DMS79 treated with DMSO at 0.1 percent for 48 hours (cell line): ENCODE data around the gene NKD1.

Source experiments
- DNase-seq: peaks from one replicate; lab custom pipeline; 2025; lab: John Stamatoyannopoulos, UW

Gene NKD1

DNA sequence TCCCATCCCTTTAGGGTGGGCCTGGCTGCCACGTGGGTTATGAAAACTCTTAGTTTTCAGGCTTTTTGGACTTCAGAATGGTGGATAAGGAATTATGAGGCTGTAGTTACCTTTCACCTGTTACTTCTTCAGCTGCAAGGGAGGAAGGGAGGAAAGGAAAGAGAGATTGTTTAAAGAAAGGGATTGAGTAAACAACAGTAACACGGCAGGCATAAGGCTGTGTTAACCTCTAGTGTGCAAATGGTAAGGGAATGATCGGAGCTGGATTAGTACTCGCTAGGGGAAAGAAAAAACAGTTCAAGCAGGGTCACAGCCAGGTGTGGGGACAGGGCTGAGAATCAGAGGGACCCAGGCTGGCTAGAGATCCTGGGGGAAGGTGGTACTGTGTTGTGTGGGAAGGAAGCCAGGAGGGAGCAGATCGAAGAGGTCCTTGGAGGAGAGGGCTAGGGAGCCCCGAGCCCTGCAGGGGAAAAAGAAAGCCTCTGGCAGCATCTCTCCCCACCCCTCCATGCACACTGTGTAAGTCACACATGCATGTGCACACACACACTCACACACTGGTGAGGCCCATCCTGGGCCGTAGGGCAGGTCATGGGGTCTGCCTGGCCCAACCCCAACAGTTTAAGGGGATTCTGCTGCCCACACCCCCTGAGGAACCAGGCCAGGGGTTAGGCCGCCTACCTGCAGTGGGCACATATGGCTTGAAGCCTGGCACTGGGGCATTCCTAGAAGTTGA, 83.2 kb downstream of the NKD1 start:
- DNase-seq = no peak

DNA sequence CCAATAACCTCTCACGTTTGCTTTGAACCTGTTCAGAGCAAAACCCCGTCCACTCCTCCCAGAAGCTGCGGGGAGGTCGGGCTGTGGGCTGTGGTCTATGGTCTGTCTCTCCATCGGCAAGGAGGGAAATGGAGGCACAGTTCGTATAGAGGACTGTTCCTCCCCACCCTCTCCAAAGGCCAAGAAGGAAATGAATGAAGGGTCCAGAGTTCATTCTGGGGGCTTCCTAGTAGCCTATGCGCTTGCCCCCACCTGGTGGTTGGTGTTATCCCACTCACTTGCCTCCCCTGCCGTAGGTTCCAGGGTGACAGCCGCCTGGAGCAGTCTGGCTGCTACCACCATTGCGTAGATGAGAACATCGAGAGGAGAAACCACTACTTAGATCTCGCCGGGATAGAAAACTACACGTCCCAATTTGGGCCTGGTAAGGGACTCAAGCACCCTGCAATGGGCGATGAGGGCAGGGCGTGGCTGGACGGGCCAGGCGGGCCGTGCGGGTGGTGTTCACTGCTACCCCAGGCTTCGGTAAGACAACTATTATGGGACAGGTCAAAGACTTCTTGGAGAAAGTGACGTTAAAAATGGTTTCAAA, 83.9 kb downstream of the NKD1 start:
- DNase-seq = no peak

DNA sequence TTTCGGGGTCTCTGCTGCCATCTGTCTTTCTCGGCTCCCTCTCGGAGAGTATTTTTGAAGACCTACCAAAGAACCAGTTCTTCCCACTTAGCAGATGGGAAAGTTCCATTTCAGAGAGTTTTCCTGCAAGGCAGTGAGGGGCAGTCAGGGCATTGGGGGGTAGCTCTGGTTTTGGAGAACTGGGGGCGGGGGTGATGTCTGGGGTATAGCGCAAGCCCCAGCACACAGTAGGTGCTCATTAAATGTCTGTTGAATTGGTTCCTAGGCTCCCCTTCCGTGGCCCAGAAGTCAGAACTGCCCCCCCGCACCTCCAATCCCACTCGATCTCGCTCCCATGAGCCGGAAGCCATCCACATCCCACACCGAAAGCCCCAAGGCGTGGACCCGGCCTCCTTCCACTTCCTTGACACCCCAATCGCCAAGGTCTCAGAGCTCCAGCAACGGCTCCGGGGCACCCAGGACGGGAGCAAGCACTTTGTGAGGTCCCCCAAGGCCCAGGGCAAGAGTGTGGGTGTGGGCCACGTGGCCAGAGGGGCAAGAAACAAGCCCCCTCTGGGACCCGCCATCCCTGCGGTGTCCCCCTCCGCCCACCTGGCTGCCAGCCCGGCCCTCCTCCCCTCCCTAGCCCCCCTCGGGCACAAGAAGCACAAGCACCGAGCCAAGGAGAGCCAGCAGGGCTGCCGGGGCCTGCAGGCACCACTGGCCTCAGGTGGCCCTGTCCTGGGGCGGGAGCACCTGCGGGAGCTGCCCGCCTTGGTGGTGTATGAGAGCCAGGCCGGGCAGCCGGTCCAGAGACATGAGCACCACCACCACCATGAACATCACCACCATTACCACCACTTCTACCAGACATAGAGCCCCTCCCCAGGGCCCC, 85.0 kb downstream of the NKD1 start:
- no peak for DNase-seq

DNA sequence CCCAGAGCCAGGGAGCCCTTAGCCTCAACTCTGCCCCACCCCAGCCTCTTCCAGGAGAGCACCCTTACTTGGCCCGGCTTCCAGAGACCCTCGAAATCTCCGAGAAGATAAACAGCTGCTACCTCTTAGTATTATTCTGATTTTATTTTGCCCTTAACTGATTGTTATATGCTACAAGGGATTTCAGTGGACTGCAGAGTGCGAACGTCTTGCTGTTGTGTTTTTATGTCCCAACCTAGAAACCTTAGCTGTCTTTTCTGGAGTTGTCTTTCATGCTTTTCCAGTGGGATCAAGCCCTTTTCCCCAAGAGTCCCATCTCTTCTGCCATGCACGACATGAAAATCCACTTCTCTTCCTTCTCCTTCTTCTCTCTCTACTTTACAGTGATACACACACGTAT, 85.9 kb downstream of the NKD1 start:
- no peak for DNase-seq

DNA sequence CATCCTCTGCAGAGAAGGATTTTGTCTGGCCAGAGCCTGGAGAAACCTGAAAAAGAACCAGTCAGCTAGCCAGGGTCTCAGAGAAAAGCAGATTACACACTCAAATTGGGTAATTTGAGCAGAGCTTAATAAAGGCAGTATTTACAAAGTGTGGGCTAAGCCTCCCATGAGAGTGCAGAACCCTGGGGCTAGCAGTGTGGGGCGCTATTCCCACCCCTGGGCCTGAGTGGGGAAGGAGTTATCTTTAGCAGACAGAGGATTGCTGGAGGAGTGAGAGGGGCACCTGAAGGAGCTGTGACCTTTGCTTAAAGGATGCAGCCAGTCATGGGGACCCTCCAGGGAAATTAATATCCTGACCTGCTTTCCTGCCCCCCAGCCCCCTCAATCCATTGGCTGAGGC, 86.8 kb downstream of the NKD1 start:
- DNase-seq = no peak

DNA sequence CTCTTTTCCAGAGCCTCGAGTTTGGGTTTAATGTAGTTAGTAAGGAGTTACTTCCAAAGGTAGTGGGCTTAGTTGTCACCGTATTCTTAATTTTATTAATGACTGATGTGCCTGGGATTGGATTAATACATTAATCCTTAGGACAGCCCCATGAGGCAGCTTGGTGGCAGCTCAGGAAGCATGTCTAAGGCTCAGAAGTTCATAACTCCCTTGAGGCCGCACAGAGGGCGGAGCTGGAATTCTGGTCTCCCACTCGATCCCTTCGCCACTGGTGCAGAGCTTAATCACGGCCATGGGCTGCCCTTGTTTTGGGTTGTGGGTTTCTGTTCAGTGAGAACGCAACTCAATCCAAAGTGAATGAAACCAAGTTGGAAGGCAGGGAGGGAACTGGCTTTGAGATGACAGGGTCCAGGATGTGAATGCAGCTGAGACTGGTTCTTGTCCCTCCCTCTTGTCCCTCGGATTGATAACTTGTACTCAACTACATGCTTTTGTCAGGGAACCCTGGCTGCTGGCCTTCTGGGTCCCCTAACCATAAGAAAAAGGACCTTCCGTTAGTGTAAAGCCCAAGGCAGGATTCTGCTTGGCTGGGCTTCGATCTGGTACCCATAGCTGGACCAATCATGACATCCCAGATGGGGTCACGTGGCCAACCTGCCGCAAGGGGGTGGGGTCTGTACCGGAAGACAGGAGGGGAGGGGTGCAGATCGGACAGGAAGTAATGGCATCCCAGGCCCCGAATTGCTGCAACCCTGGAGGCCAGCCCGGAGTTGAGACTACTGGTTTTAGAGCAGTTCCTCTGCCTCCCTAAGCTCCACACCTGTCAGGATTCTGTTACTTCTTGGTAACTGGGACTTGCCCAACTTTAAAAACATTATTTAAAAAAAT, 87.6 kb downstream of the NKD1 start:
- no peak for DNase-seq

DNA sequence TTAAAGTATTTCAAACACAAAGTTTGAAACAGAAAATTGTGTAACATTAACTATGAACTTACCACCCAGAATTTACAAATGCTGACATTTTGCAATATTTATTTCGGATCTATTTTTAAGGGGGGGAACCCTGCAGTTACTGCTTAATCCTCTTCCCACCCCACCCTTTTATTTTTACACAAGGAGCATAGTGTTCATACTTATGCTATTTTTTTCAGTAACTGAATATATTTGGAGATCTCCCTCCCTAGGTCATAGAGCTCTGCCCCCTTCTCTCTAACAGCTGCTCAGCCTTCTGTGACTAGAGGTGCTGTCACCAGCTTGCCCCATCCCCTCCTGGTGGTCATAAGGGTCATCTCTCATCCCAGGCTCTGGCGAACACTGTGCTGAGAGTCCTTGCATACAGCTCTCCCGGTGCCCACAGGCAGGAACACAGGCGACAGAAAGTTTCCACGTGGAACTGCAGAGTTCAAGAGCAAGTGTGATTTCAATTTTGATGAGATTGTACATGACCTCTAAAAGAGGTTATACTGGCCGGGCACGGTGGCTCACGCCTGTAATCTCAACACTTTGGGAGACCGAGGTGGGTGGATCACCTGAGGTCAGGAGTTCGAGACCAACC, 88.7 kb downstream of the NKD1 start:
- DNase-seq = no peak

DNA sequence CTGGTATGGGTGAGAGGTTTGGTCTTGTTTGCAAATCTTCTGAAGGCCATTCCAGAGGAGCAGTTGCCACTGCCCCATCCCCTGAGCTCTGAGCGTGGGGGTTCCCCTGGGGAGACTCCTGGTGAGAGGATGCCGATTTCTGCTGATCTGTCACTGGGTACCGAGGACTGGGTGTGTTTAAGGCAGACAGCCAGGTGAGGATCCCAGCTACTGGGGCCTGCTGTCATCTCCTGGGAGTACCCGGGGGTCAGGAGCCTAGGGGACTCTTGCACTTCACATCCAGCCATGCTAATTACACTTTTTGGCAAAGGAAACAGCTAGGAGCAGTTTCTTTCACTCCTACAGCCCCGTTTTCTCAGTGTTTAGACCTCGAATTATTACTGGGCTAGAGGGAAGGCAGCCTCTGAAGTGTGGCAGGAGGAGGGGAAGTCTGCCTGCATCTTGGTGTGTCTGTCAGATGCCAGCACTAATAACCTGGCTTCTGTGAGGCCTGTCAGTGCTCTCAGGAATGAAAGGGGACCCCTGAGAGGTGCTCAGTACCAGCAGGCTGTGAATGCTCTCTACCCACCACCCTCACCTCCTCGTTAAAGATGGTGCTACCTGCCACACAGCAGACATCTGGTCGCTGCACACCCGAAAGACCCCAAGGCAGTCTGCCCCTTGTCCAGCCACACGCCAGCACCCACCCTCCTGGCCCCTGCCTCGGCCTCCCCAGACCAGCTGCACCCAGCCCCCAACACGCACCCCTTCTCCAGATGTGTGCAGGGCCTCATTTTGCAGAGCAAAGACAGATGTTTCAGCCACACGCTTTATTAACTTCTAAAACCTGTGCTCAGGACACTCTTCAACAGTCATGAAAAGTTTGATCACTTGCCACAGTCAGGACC, 89.8 kb downstream of the NKD1 start:
- no peak for DNase-seq

DNA sequence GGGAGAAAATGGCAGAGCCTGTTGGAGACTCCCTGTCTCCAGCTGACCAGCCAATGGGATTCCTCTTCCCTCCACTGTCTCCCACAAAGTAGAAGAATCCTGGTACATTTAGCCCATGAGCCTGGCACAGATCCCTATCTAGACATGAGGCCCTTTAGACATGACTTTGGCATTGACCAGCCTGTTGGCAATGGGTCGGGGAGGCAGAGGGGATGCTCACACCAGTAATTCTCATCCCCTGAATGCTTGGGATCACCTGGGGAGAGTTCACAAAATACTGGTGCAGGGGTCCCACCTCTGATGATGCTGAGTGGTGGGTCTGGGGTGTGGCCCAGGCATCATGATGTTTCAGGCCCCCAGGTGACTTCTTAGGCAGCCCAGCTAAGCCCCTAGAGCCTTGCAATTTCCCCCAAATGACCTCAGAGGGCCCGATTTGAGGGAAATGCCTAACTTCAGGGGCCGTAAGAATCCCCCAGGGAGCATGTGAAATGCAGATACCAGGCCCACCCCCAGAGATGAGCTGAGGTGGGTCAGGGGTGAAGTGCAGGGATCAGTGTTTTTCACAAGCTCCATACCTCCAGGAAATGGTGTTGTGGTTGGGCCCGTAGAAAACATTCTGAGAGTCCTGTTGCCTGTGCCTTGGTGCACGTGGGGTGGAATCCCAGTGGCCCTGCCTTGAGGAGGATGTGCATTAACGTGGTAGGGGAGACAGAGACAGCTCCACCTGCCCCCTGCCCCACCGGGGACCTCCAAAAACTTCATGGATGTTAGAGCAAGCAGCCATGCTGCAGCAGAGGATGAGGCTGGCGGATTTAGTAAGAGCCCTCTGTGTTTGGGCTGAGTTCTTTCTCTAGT, 90.8 kb downstream of the NKD1 start:
- DNase-seq = no peak

DNA sequence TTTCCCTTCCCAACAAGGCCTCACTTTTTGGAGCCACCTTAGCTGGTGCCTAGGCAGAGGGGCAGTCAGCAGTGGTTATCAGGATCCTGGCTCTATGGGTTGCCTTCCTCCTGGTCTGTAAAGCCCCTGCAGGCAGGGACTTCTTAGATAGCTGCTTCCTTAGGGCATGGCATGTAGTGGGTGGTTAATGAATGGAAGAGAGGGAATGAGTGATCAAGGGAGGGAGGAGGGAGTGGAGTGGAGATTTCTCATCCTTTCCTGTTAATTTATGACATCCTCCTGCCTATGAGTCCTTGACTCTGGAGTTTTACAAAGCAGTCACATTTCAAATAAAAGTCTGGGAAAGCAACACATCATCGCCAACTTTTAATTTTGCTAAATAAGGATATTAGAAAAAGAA, 92.2 kb downstream of the NKD1 start:
- no peak for DNase-seq

DNA sequence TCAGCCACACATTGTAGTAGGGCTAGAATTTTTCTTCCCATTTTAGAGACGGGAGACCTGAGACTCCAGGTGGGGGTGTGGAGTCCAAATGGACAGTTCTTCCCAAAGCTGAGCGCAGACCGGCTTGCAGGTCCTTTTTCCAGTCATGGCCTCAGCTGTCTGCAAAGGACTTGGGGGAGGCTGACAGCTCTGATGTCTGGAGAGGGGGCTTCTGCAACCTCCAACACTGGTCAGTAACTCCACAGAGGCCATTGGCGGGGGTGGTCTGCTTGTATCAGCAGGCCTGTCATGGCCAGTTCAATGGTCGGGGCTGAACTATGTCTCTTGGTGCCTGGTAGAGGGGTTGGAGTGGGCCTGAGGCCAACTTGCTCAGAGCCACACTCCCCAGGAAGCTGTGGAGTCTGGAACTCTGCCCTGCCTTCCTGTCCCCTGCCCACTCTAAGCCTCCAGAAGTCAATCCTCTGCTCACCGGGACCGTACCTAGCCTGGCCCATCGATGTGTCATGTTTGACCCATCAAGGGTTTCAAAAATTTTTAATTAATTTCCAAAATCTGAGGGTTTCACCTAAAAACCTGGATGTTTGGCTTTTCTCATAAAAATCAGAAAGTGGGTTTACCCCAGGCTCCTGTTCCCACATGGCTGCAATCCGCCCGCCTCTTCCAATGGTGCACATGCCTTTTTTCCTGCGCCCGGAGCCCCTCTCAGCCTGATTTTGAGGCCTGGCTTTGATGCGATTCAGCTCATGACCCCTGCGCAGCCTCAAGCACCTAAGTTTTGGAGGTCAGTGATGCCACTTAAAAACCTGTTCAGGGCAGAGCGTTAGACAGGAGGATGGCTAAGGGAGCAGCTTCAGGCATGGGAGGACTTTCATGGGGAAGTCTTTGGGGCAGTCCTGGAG, 93.0 kb downstream of the NKD1 start:
- DNase-seq = no peak

DNA sequence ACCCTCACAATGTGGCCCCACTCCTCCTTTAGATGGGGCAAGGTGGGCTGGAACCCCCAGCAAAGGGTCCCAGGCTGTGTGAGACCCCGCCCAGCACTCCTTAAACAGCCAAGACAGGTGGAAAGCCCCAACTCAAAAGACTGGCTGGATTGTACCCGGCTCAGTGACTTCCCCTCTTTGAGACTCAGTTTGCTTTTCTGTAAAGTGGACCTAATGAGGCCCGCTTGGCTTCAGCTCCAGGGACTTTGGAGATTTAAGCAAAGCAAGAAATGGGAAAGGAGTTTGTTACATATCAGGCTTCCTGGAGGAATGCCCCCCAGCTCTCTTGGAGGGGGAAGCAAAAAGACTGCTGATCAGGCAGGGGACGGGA, 93.6 kb downstream of the NKD1 start:
- DNase-seq = no peak

DNA sequence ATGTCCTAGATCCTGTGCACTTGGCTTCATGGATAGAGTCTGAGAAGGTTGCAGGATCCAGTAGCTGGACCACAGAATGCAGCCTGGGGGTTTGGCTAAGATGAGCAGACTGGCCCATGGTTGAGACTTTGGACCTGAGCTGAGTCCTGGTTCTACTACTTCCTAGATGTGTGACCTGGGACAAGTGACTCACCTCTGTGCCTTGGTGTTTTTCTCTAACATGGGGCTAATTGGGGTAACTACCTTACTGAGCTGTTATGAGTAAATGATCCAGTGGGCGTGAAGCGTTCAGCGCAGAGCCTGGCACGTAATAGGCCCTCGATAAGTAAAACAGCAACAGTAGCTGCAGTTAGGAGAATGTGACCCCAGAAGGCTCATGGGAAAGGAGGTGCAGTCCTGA, 94.2 kb downstream of the NKD1 start:
- no peak for DNase-seq

DNA sequence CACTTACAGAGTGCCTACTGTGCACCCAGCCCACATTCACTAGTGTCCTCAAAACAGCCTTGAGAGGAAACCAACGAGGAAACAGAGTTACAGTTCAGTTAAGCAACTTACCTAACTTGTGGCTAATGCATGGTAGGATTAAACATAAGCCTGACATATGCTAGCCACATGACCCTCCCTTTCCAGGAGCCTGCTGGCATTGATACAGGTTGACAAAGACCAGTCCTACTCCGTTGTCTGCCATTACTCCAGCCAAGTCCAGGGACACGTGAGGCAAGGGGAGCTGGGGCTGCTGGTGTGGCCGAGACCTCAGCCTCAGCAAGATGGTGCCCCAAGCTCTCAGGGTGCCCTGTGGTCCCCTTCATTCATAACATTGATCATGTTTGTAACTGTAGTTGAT, 95.0 kb downstream of the NKD1 start:
- no peak for DNase-seq

DNA sequence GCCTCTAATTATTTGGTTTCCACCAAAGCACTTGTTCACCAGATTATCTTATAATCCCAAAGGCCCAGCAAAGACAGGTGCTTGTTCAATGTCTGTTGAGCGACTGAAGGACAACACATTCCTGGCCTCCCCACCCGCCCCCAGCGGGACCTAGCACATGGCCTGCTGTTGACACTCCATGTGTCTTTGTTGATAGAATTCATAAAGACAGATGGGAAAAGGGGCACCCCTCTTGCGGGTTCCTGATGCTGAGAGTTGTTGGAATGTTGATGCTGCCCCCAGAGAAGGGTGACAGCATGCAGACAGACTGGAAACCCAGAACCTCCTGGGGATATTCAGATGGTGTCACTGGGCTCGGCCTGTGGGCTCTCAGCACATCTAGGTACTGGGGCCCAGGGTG, 96.0 kb downstream of the NKD1 start:
- DNase-seq = no peak

DNA sequence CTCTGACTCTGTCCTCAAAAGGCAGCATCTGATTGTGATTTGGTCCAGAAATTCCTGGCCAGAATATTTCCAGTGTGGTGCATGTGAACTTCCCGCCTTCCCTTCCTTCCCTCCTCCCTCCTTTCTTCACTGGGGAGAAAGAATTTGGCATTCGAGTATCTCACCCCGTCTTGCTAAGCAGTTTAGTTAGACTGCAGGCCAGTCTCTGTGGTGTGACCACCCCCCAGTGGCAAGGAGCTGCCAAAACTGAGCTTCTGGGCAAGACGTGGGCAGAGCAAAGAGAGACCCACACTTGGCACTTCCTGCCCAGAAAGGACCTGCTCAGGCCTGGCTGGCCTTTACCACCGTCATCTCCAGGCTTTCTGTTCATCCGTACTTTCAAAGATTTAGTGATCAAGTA, 96.5 kb downstream of the NKD1 start:
- DNase-seq = no peak

DNA sequence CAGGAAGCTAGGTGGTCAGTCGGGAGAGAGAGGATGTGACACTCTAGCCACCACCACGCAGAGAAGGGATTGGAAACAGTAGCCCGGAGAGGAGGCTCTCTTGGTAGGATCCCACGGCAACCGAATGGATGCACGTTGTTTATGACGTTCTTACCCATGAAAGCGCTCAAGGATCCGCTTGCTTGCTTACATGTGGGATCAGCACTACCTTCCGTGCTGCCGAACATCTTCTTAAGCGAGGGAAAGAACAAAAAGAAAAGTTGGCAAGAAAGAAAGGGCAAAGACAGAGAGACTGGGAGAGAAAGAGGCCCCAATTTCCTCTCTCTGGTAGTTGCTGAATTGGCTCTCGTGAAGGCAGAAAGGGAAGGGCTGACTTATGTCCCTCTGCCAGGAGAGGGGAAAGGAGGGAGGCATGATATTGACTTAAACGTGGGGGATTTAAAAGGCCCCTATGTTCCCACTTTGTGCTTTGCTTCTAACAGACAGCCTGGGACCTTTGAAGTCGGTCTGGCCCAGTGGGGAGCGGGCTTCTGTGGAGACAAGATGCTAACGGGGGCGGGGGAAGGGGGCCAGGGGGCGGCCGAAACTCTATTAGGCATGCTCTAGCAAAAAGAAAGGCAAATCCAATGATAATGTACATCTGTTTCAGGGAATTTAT, 97.5 kb downstream of the NKD1 start:
- no peak for DNase-seq

DNA sequence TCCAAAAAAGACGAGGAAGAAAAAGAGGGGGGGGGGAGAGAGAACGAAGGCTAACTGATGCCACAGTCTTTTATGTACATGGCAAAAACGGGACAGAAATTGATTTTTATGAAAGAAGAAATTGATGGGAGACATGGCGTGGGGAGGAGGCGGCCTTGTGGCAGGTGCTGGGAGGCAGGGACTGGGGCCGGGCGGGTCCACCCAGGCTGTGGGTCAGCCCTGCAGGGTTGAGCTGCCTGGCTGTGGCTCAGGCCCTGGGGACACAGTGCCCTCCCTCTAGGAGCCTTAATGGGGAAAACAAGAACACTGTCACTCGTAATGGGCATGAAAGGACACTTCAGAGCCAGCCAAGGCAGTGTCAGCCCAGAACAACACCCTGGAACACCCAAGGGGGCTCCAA, 98.1 kb downstream of the NKD1 start:
- no peak for DNase-seq
